Mesothelial cell of epicardium (in vitro differentiated cells): ENCODE measurements around the gene SEPTIN1. TPM values are rescaled to one million over a fixed set of nuclear protein-coding genes. Genes with fewer than 3 reads are reported as not detected.
A peak's percentile ranks its signal among the peaks of the same experiment; 100 is the strongest.

Experiments
- DNase-seq, 2 experiments: peaks; one replicate each; pipeline ENCODE4 v3.0.0; 2021; ENCODE audit warnings: low spot score in 2 of 2; ENCODE audit not compliant: unreplicated experiment in 2 of 2
- H3K27ac Mint-ChIP-seq: 2 replicates; pipeline ENCODE4 v1.8.0; 2021; ENCODE audit warnings: mixed read lengths
- H3K27me3 Mint-ChIP-seq: 2 replicates; pipeline ENCODE4 v1.8.0; 2021; ENCODE audit warnings: low read depth, mixed read lengths
- H3K36me3 Mint-ChIP-seq: 2 replicates; pipeline ENCODE4 v1.8.0; 2021; ENCODE audit warnings: mixed read lengths
- H3K4me1 Mint-ChIP-seq: 2 replicates; pipeline ENCODE4 v1.8.0; 2021; ENCODE audit warnings: mixed read lengths
- H3K4me3 Mint-ChIP-seq: 2 replicates; pipeline ENCODE4 v1.8.0; 2021; ENCODE audit warnings: mild to moderate bottlenecking, moderate library complexity, mixed read lengths
- H3K9me3 Mint-ChIP-seq: 2 replicates; pipeline ENCODE4 v1.8.0; 2021; ENCODE audit warnings: mixed read lengths
- total RNA-seq: library from RNA; stranded (reverse); gene quantifications from 3 replicates; pipeline ENCODE4 v1.2.1, GENCODE V29; 2021
- TF ChIP-seq, protein P1 (sequence below): fragments of 200-600 bp; sonication (generic); IDR thresholded peaks from one replicate; pipeline ENCODE4 v1.5.0; 2021; ENCODE audit warnings: antibody characterized with exemption; ENCODE audit not compliant: unreplicated experiment

The SEPTIN1 gene
- total RNA-seq, 1 donor from 2014 or later, result 1.6 TPM

DNA sequence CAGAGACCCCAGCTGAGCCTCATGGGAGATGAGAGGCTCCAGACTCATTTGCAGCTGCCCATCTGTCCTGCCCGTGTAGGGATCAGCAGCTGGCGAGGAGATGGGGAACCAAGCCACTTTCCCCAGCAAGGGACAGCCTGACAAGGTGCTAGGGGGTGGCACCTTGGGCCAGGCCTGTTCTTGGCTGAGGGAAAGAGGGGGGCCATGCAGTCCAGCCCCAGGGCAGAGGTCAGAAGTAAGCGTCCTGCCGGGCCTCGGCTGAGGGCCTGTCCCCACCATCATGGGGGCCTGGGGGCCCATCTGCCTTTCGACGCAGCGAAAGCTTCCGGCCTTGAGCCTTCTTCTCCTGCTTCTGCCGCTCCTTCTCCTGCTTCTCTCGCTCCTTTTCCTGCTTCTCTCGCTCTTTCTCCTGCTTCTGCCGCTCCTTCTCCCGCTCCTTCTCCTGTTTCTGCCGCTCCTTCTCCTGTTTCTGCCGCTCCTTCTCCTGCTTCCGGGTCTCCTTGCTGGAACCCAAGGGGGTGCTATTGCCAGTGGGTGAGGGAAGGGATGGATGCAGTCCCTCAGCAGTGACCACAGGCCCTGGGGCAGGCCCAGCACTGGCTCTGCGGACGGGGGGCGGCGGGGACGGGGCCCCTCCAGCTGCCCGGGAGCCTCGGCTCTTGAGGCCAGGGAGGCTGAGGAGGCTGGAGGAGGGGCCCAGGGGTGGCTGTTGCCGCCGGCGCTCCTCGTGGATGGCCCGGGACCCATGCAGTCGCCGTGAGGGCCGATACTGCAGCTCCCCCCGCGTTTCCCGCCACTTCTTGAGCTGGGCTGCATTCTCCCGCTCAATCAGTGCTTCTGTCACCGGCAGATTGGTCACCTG, 24.4 kb downstream of the SEPTIN1 start:
- TF ChIP-seq, protein P1, sequence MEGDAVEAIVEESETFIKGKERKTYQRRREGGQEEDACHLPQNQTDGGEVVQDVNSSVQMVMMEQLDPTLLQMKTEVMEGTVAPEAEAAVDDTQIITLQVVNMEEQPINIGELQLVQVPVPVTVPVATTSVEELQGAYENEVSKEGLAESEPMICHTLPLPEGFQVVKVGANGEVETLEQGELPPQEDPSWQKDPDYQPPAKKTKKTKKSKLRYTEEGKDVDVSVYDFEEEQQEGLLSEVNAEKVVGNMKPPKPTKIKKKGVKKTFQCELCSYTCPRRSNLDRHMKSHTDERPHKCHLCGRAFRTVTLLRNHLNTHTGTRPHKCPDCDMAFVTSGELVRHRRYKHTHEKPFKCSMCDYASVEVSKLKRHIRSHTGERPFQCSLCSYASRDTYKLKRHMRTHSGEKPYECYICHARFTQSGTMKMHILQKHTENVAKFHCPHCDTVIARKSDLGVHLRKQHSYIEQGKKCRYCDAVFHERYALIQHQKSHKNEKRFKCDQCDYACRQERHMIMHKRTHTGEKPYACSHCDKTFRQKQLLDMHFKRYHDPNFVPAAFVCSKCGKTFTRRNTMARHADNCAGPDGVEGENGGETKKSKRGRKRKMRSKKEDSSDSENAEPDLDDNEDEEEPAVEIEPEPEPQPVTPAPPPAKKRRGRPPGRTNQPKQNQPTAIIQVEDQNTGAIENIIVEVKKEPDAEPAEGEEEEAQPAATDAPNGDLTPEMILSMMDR, result no peak
- Mint-ChIP-seq H3K27ac (no peak overlapping the region), H3K27me3 (no peaks in the 10 kb centered on the region), H3K4me1 (peaks cover 17% of the 10 kb centered on the region), H3K36me3 (peaks cover 15% of the 10 kb centered on the region), H3K9me3 (no peaks in the 10 kb centered on the region), H3K4me3 (no peak overlapping the region)
- DNase-seq, result no peak

DNA sequence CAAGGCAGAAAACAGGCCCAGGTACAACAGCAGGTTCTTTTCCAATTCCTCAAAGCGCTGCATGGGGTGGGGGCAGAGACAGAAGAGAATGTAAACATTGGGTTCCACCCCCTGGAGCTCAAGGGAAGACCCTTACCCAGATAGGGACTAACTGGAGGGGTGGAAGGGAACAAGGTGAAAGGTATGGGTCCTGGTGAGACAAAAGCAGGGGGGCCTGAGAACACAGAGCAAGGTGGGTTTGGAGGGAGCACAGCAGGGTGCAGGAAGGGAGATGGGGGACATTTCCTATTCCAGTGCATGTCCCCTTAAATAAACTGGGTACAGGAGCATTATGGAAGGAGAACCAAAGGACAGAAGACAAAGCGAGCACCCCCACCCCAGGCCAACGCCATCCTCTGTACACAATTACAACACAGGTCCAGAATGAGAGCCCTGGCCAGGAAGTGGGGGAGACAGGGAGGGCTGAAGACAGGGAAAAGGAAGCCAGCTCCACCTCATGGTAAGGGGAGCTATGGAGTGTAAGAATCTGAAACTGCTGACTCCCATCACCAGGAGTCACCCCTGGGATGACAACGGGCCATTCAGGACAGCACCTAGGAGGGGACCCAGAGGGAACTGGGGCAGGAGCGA, 25.2 kb downstream of the SEPTIN1 start:
- Mint-ChIP-seq H3K36me3 (peaks cover 12% of the 10 kb centered on the region), H3K9me3 (no peaks in the 10 kb centered on the region), H3K4me3 (no peak overlapping the region), H3K27ac (peak overlapping the region; percentile 73), H3K4me1 (peaks cover 17% of the 10 kb centered on the region), H3K27me3 (no peaks in the 10 kb centered on the region)
- no peak for DNase-seq
- TF ChIP-seq, protein P1, result no peak

DNA sequence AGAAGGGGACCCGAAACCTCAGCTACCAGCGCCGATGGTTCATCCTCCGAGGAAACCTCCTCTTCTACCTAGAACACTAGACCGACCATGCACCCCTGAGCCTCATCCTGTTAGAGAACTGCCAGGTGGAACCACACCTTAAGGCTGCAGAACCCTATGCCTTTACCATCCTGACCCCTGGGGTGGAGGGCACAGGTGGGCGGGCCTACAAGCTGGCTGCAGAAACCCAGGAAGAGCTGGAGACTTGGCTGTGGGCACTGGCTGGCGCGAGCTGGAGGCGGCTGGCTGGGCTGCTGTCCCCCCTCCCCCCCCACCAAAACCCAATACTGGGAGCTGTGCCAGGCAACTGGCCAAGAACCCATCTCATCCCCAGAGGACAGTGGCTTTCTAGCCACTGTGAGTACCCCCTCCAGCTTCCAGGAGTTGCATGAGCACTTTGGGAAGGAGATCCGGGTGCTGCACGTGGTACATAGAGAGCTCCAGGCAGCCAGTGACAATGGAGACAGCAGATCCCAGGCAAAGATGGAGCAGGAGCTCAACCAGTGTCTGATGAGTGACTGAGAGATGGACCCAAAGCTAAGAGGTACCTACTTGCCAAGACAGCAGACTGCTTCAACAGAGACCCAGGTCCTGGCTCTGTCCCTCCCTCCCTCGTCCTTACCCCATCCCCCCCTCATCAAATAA, 25.8 kb downstream of the SEPTIN1 start:
- peak overlapping the region; percentile 93 for H3K4me3 Mint-ChIP-seq
- H3K27me3 Mint-ChIP-seq, result no peaks in the 10 kb centered on the region
- H3K36me3 Mint-ChIP-seq, result peaks cover 12% of the 10 kb centered on the region

DNA sequence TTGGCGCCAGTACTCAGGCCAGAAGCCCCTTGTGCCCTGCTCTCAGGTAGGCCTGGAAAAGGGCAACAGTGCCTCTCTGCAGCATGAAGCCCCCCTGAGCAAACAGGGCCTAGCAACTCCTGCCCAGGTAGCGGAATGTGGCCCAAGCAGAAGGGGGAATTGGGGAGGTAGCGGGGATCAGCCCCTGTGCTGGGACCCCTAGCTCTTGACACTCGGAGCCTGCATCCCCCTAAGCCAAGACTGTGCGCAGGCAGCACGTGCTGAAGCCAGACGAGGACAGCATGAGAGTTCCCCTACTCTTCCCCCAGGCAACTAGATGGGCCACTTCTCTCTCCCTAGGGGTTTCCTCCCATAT, 26.4 kb downstream of the SEPTIN1 start:
- peaks cover 9% of the 10 kb centered on the region for H3K36me3 Mint-ChIP-seq
- TF ChIP-seq, protein P1, result no peak
- DNase-seq, result no peak

More for the DNA sequence above, 25.8 kb downstream of the SEPTIN1 start:
- Mint-ChIP-seq H3K27ac (peak overlapping the region; percentile 99), H3K9me3 (no peaks in the 10 kb centered on the region), H3K4me1 (peaks cover 17% of the 10 kb centered on the region)
- TF ChIP-seq, protein P1, result no peak
- DNase-seq, result no peak

DNA sequence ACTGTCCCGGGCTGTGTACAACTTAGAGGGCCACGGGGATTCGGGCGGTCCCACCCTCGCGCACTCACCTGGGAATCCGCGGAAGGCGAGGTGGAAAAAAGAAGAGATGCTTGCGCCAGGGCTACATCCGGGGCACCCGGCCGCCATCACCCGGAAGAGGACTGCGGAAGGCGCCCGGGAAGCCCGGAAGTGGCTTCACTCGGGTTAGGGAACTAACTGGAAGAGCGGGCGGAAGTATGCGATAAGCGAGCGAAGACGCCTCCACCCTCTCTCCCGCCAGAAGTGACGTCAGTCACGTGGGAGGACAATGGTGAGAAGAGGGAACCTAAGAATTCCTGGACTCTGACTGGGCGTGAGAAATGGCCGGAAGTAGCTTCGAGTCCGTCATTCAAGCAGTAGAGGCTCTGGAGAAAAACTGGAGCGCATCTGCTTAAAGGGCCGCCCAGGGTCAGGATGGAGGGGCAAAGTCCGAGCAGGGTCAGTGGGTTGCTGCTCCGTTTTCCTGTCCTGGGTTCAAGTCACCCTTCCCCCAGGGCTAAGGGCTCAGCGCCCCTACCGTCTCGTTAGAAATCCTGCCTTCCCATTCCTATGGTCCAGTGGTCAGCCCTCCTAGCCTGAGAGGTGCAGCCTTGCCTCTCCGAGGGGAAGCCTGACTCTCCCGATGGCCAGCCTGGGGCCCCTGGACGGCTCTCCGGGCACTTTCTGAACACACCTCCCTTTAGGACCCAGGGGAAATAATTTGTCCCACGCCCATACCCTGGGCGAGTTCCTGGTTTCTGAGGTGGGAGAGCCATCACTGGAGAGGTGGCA, 27.0 kb downstream of the SEPTIN1 start, which contains the start of gene CD2BP2:
CD2BP2 (minus strand) TSS at position 165 of the 810 bp plus-strand sequence. CDS start 627 bp downstream, outside the sequence.
- TF ChIP-seq, protein P1, result no peak
- Mint-ChIP-seq H3K27ac (peak within 1 kb of the TSS; percentile 99), H3K36me3 (peaks cover 12% of the 10 kb centered on the region), H3K4me1 (peaks cover 17% of the 10 kb centered on the region), H3K4me3 (peak within 1 kb of the TSS; percentile 93), H3K9me3 (no peaks in the 10 kb centered on the region), H3K27me3 (no peaks in the 10 kb centered on the region)
- DNase-seq, result peak; percentile 91 to 94

More for the DNA sequence above, 26.4 kb downstream of the SEPTIN1 start:
- Mint-ChIP-seq H3K27ac (peak overlapping the region; percentile 99), H3K4me3 (peak overlapping the region; percentile 93), H3K9me3 (no peaks in the 10 kb centered on the region), H3K4me1 (peaks cover 17% of the 10 kb centered on the region), H3K27me3 (no peaks in the 10 kb centered on the region)
